IMR-90 (cell line): ENCODE measurements around the gene LRRC18. TPM values are rescaled to one million over a fixed set of nuclear protein-coding genes. Genes with fewer than 3 reads are reported as not detected.

Experiments
- ATAC-seq: fragments of 200-7000 bp; cut with Tn5 transposase; 2 replicates; pipeline ENCODE4 v1.9.1; 2020; ENCODE audit warnings: low read depth, mild to moderate bottlenecking, moderate library complexity
- BruUV-seq: library from RNA; stranded (reverse); fragments of 400-500 nt; replicated peaks from 2 replicates; lab custom pipeline; 2021; lab: Mats Ljungman, UMichigan
- CTCF ChIA-PET: fragments of 300-600 bp; formaldehyde crosslinking; extraction: SDS; loops from one replicate; lab custom pipeline; 2021; ENCODE audit warnings: antibody characterized with exemption; lab: Yijun Ruan, JAX
- POLR2A ChIA-PET: fragments of 300-600 bp; sonication (Branson Sonifier 250); formaldehyde crosslinking; loops from one replicate; lab custom pipeline; 2022; ENCODE audit warnings: antibody characterized with exemption; ENCODE audit not compliant: unreplicated experiment; lab: Charles Lee
- DNase-seq: peaks from one replicate; pipeline ENCODE4 v3.0.0; 2013
- H2AFZ ChIP-seq: replicated peaks from 2 replicates; pipeline ENCODE3; 2013; ENCODE audit warnings: low read length, mild to moderate bottlenecking; ENCODE audit not compliant: poor library complexity
- H2AK5ac ChIP-seq: 2 replicates; pipeline ENCODE4 v1.6.1; 2013; ENCODE audit warnings: low read depth, low read length, inconsistent platforms
- H2AK9ac ChIP-seq: replicated peaks from 2 replicates; pipeline ENCODE3; 2013; ENCODE audit warnings: mild to moderate bottlenecking, low read depth, low read length, moderate library complexity; ENCODE audit not compliant: poor library complexity
- H2BK120ac ChIP-seq: 2 replicates; pipeline ENCODE4 v1.6.1; 2013; ENCODE audit warnings: low read depth, low read length, inconsistent platforms
- H2BK15ac ChIP-seq: 3 replicates; pipeline ENCODE4 v1.6.1; 2013; ENCODE audit warnings: low read depth, low read length, inconsistent platforms
- H2BK20ac ChIP-seq: 2 replicates; pipeline ENCODE4 v1.6.1; 2013; ENCODE audit warnings: low read depth, mild to moderate bottlenecking, inconsistent platforms, low read length, moderate library complexity
- H2BK5ac ChIP-seq: 2 replicates; pipeline ENCODE4 v1.6.1; 2013; ENCODE audit warnings: mild to moderate bottlenecking, low read depth, low read length, inconsistent platforms; ENCODE audit not compliant: poor library complexity, severe bottlenecking
- H3K14ac ChIP-seq: replicated peaks from 2 replicates; pipeline ENCODE4 v1.6.1; 2013; ENCODE audit warnings: low read depth, low read length, inconsistent platforms
- H3K18ac ChIP-seq: 2 replicates; pipeline ENCODE4 v1.6.1; 2013; ENCODE audit warnings: low read depth, low read length, control low read depth
- H3K23ac ChIP-seq: 2 replicates; pipeline ENCODE4 v1.6.1; 2013; ENCODE audit warnings: low read depth, low read length, inconsistent platforms
- H3K27ac ChIP-seq: 2 replicates; pipeline ENCODE4 v1.5.1; 2013; ENCODE audit warnings: mild to moderate bottlenecking, control low read depth, low read length; ENCODE audit not compliant: insufficient read depth
- H3K27me3 ChIP-seq: 2 replicates; pipeline ENCODE4 v1.6.1; 2013; ENCODE audit warnings: low read length; ENCODE audit not compliant: control insufficient read depth, insufficient read depth
- H3K36me3 ChIP-seq: 2 replicates; pipeline ENCODE4 v1.6.1; 2013; ENCODE audit warnings: low read length, mixed read lengths; ENCODE audit not compliant: control insufficient read depth, insufficient read depth
- H3K4ac ChIP-seq: 2 replicates; pipeline ENCODE4 v1.6.1; 2013; ENCODE audit warnings: low read depth, low read length, inconsistent platforms
- H3K4me1 ChIP-seq: 2 replicates; pipeline ENCODE4 v1.6.1; 2013; ENCODE audit warnings: low read length, mixed read lengths; ENCODE audit not compliant: control insufficient read depth, insufficient read depth
- H3K4me2 ChIP-seq: 2 replicates; pipeline ENCODE4 v1.6.1; 2013; ENCODE audit warnings: low read depth, mild to moderate bottlenecking, control low read depth, low read length, moderate library complexity
- H3K4me3 ChIP-seq: 2 replicates; pipeline ENCODE4 v1.5.1; 2013; ENCODE audit warnings: low read depth, mild to moderate bottlenecking, control low read depth, low read length, moderate library complexity; ENCODE audit not compliant: insufficient read depth
- H3K56ac ChIP-seq: 2 replicates; pipeline ENCODE4 v1.6.1; 2013; ENCODE audit warnings: low read length, inconsistent platforms; ENCODE audit not compliant: insufficient read depth; ENCODE audit errors: extremely low read depth
- H3K79me1 ChIP-seq, 2 experiments: 2 replicates each; pipeline ENCODE4 v1.6.1; 2013; ENCODE audit warnings: low read length in 2 of 2, inconsistent platforms in 1 of 2, low read depth in 1 of 2
- H3K9ac ChIP-seq: 2 replicates; pipeline ENCODE4 v1.6.1; 2013; ENCODE audit warnings: low read depth, low read length, control low read depth
- H3K9me1 ChIP-seq: 2 replicates; pipeline ENCODE4 v1.6.1; 2013; ENCODE audit warnings: low read length, inconsistent platforms; ENCODE audit not compliant: insufficient read depth
- H3K9me3 ChIP-seq: 2 replicates; pipeline ENCODE4 v1.6.1; 2013; ENCODE audit warnings: low read length; ENCODE audit not compliant: control insufficient read depth, insufficient read depth
- H4K20me1 ChIP-seq: 2 replicates; pipeline ENCODE4 v1.6.1; 2013; ENCODE audit warnings: low read length, inconsistent platforms; ENCODE audit not compliant: insufficient read depth
- H4K5ac ChIP-seq: 2 replicates; pipeline ENCODE4 v1.6.1; 2013; ENCODE audit warnings: mild to moderate bottlenecking, low read depth, low read length, control low read depth
- H4K8ac ChIP-seq, 2 experiments: 2 replicates each; pipeline ENCODE4 v1.6.1; 2013; ENCODE audit warnings: low read depth in 2 of 2, low read length in 2 of 2, control low read depth in 1 of 2, inconsistent platforms in 1 of 2
- H4K91ac ChIP-seq: 2 replicates; pipeline ENCODE4 v1.6.1; 2013; ENCODE audit warnings: low read depth, low read length, inconsistent platforms; ENCODE audit not compliant: insufficient read depth
- MXI1 ChIP-seq: IDR thresholded peaks from 2 replicates; pipeline ENCODE4 v1.6.1; 2012; ENCODE audit warnings: low read depth, mild to moderate bottlenecking, low read length, moderate library complexity, borderline replicate concordance
- RCOR1 ChIP-seq: IDR thresholded peaks from 2 replicates; pipeline ENCODE4 v1.6.1; 2012; ENCODE audit warnings: mild to moderate bottlenecking, low read length, improper control_type of control experiment; ENCODE audit not compliant: insufficient replicate concordance
- SMC3 ChIP-seq: fragments of 150-350 bp; IDR thresholded peaks from 2 replicates; pipeline ENCODE4 v1.6.1; 2016; ENCODE audit warnings: low read depth, mild to moderate bottlenecking, antibody characterized with exemption, low read length, moderate library complexity
- WGBS, 2 experiments: methylation state at CpG; one replicate each; pipeline versions ENCODE4 v1.1.5 to v1.1.7; 2013; ENCODE audit warnings: missing lambda C conversion rate in 2 of 2; ENCODE audit not compliant: insufficient read length in 1 of 2; ENCODE audit errors: extremely low coverage in 2 of 2; 5-methylcytosine and 5-hydroxymethylcytosine counted together
- dilution Hi-C: fragments of 300-500 bp; cut with HindIII; formaldehyde crosslinking; loops from one replicate; pipeline ENCODE4 v1.14.3; 2018; ENCODE audit warnings: low sequenced_read_pairs; ENCODE audit not compliant: unreplicated experiment
- in situ Hi-C: fragments of 300-500 bp; cut with MboI; formaldehyde crosslinking; loops from 3 replicates; pipeline ENCODE4 v1.14.3; 2019; ENCODE audit warnings: low sequenced_read_pairs, inconsistent platforms, mixed read lengths
- intact Hi-C: fragments of 100-400 bp; cut with micrococcal nuclease; formaldehyde crosslinking; loops from 2 replicates; pipeline ENCODE4 v1.10.0; 2022
- polyA plus RNA-seq, 3 experiments: library from polyadenylated mRNA; depleted of rRNA; stranded (reverse); fragments of >200 nt; gene quantifications; 2 replicates each; pipeline ENCODE4 v1.2.3, GENCODE V29; 2012; ENCODE audit warnings: low replicate concordance in 1 of 3
- total RNA-seq: library from RNA; depleted of rRNA; stranded (reverse); fragments of >200 nt; gene quantifications from 2 replicates; pipeline ENCODE4 v1.2.3, GENCODE V29; 2012
- TF ChIP-seq, protein P1 (sequence below): fragments of 150-350 bp; IDR thresholded peaks from 2 replicates; pipeline ENCODE4 v1.6.1; 2017; ENCODE audit warnings: mild to moderate bottlenecking, antibody characterized with exemption, low read length, low read depth

LRRC18 gene
- total and polyA plus RNA-seq, 2 of the 4 experiments (the other 2 are of a cell fraction) = not detected

- in situ Hi-C loops = no loop called here
- H2BK20ac ChIP-seq = no peak overlapping the region
- CTCF ChIA-PET = no interaction called here
- no peak overlapping the region for H4K8ac ChIP-seq
- H3K27me3 ChIP-seq = peaks cover 15% of the 10 kb centered on the region
- no peak overlapping the region for H2BK15ac ChIP-seq
- no peaks in the 10 kb centered on the region for H3K79me1 ChIP-seq
- no peak overlapping the region for H3K4me3 ChIP-seq
- H3K36me3 ChIP-seq = no peaks in the 10 kb centered on the region
- no peaks in the 10 kb centered on the region for H3K9me1 ChIP-seq
- H4K91ac ChIP-seq = no peak overlapping the region
- H2BK120ac ChIP-seq = no peak overlapping the region
- POLR2A ChIA-PET = no interaction called here
- ATAC-seq = no peak
- DNase-seq = no peak
- BruUV-seq = no TSS peak
- H2BK5ac ChIP-seq = no peak overlapping the region
- dilution Hi-C loops = no loop called here
- H4K20me1 ChIP-seq = no peaks in the 10 kb centered on the region
- no peaks in the 10 kb centered on the region for H3K4me1 ChIP-seq
- no peak overlapping the region for H3K14ac ChIP-seq
- H3K9me3 ChIP-seq = no peaks in the 10 kb centered on the region
- no peak overlapping the region for H3K4ac ChIP-seq
- H3K56ac ChIP-seq = no peak overlapping the region
- no peak overlapping the region for H2AK5ac ChIP-seq
- WGBS, 2 experiments = no CpG with 5 or more reads among the region's 1 CpG
- no peak overlapping the region for H2AK9ac ChIP-seq
- no peak overlapping the region for H4K5ac ChIP-seq
- TF ChIP-seq RCOR1 (no peak), MXI1 (no peak), SMC3 (no peak)
- TF ChIP-seq, protein P1, sequence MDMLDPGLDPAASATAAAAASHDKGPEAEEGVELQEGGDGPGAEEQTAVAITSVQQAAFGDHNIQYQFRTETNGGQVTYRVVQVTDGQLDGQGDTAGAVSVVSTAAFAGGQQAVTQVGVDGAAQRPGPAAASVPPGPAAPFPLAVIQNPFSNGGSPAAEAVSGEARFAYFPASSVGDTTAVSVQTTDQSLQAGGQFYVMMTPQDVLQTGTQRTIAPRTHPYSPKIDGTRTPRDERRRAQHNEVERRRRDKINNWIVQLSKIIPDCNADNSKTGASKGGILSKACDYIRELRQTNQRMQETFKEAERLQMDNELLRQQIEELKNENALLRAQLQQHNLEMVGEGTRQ = no peak
- intact Hi-C loops = no loop called here
- H2AFZ ChIP-seq = no peak overlapping the region
- H3K27ac ChIP-seq = no peak overlapping the region
- no peak overlapping the region for H3K23ac ChIP-seq
- no peak overlapping the region for H3K18ac ChIP-seq
- no peak overlapping the region for H3K9ac ChIP-seq
- H3K4me2 ChIP-seq = no peak overlapping the region
These were observed 24.4 kb upstream of the LRRC18 start for GRCh38 chr10:48964038-48964437.
